Cardiac muscle cell (in vitro differentiated cells and primary cell): ENCODE data around the gene NR5A1. TPM values are rescaled to one million over a fixed set of nuclear protein-coding genes. Genes with fewer than 3 reads are reported as not detected.

ENCODE experiments used
- DNase-seq, 2 donors: peaks; one replicate each; pipeline versions ENCODE4 v3.0.0 to v3.0.0-alpha.2; 2010 to 2017; ENCODE audit warnings: low read depth in 1 of 2, low spot score in 1 of 2
- H3K27ac ChIP-seq: fragments of 200-600 bp; sonication (generic); 2 replicates; pipeline ENCODE4 v1.5.1; 2016
- H3K27me3 ChIP-seq: fragments of 200-600 bp; sonication (generic); 2 replicates; pipeline ENCODE4 v1.6.0; 2016; ENCODE audit warnings: control low read depth
- H3K36me3 ChIP-seq: fragments of 200-600 bp; sonication (generic); 2 replicates; pipeline ENCODE4 v1.5.1; 2016; ENCODE audit warnings: control low read depth
- H3K4me1 ChIP-seq: fragments of 200-600 bp; sonication (generic); 2 replicates; pipeline ENCODE4 v1.8.1; 2017; ENCODE audit warnings: low read depth, mild to moderate bottlenecking, mixed run types
- H3K4me3 ChIP-seq: fragments of 200-600 bp; sonication (generic); 2 replicates; pipeline ENCODE4 v1.5.1; 2016; ENCODE audit warnings: mild to moderate bottlenecking
- H3K9me3 ChIP-seq: fragments of 200-600 bp; sonication (generic); 2 replicates; pipeline ENCODE4 v1.5.1; 2017; ENCODE audit warnings: low read depth, mild to moderate bottlenecking, control low read depth
- polyA plus RNA-seq: library from polyadenylated mRNA; unstranded; fragments of >200 nt; fragmentation: Nextera tagmentation; extraction: Ambion mirVana; gene quantifications from 2 replicates; pipeline ENCODE4 v1.2.1, GENCODE V29; 2016
- total RNA-seq: library from RNA; depleted of rRNA; stranded (reverse); fragments of >200 nt; gene quantifications from 2 replicates; pipeline ENCODE4 v1.2.3, GENCODE V29; 2016
- TF ChIP-seq, protein P1 (sequence below): IDR thresholded peaks from 2 replicates; pipeline ENCODE4 v1.5.1; 2012; ENCODE audit warnings: low read depth, mild to moderate bottlenecking, low read length

NR5A1 gene
- total and polyA plus RNA-seq, 2 experiments from 2014 or later = 0.12 TPM; not detected in 1

DNA sequence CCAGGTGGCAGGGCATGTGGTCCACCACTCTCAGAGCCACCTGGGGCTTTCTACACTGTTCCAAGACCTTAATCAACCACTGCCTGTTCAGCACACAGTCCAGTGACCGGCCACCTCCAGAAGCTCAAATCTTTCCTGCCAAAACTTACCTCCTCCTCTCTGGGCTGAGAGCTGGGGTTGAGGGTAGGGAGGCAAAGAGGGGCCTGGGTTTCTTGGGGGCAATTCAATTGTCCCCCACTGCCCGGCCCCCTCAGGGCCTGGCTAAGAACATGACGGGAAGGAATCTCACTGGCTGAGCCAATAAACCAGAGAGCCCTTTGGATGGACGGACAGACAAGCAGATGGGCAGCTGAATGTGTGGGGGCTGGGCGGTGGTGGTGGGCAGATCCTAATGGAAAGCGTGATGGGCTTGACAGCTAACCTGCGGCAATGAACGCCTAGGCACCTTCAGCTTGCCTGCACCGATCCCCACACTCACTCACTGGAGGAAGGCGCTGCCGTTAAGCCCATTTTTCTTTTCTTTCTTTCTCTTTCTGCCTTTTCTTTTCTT, 5.4 kb downstream of the NR5A1 start:
- Histone ChIP-seq H3K27ac (no peak overlapping the region), H3K27me3 (peaks cover 70% of the 10 kb centered on the region), H3K4me3 (no peak overlapping the region), H3K9me3 (no peaks in the 10 kb centered on the region), H3K4me1 (no peaks in the 10 kb centered on the region), H3K36me3 (no peaks in the 10 kb centered on the region)
- no peak for DNase-seq
- TF ChIP-seq, protein P1, sequence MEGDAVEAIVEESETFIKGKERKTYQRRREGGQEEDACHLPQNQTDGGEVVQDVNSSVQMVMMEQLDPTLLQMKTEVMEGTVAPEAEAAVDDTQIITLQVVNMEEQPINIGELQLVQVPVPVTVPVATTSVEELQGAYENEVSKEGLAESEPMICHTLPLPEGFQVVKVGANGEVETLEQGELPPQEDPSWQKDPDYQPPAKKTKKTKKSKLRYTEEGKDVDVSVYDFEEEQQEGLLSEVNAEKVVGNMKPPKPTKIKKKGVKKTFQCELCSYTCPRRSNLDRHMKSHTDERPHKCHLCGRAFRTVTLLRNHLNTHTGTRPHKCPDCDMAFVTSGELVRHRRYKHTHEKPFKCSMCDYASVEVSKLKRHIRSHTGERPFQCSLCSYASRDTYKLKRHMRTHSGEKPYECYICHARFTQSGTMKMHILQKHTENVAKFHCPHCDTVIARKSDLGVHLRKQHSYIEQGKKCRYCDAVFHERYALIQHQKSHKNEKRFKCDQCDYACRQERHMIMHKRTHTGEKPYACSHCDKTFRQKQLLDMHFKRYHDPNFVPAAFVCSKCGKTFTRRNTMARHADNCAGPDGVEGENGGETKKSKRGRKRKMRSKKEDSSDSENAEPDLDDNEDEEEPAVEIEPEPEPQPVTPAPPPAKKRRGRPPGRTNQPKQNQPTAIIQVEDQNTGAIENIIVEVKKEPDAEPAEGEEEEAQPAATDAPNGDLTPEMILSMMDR = no peak

DNA sequence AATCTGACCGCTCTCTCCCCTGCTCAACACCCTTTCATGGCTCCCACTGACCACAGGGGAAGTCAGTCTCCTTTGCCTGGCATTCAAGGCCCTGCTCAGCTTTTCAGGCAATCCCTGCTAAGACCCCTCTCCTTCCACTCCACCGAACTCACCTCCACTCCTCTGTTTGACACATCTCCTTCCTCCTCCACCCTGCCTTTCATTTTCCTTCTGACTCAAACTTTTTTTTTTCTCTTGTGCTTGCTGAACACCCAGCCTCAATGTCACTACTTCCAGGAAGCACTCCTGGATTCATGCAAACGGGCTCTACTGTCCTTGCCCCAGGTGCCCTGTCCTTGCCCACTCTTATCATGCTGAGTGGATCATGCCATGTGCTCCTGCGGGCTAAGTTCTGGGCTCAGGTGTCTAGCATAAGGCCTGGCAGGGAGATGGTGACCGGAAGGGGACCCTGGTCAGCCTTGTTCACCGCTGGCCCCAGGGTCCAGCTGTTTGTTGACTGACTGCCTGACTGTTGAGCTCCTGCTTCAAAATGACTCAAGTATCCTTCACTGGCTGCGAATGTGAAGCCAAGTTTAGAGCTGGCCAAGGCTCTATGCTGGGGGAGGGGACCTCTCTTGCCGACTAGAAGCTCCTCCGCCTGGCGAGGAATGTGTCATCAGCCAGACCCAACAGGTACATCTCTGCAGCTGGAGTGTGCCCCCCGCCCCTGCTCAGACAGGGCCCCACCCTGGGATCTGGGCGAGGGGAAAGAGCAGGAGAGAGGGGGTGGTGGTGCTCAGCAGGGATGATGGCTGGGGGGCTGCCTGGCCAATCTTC, 6.2 kb downstream of the NR5A1 start:
- no peaks in the 10 kb centered on the region for H3K4me1 ChIP-seq
- H3K36me3 ChIP-seq = no peaks in the 10 kb centered on the region
- no peak for DNase-seq
- no peak overlapping the region for H3K27ac ChIP-seq
- TF ChIP-seq, protein P1 = no peak
- no peaks in the 10 kb centered on the region for H3K9me3 ChIP-seq
- H3K27me3 ChIP-seq = peaks cover 63% of the 10 kb centered on the region
- H3K4me3 ChIP-seq = no peak overlapping the region

DNA sequence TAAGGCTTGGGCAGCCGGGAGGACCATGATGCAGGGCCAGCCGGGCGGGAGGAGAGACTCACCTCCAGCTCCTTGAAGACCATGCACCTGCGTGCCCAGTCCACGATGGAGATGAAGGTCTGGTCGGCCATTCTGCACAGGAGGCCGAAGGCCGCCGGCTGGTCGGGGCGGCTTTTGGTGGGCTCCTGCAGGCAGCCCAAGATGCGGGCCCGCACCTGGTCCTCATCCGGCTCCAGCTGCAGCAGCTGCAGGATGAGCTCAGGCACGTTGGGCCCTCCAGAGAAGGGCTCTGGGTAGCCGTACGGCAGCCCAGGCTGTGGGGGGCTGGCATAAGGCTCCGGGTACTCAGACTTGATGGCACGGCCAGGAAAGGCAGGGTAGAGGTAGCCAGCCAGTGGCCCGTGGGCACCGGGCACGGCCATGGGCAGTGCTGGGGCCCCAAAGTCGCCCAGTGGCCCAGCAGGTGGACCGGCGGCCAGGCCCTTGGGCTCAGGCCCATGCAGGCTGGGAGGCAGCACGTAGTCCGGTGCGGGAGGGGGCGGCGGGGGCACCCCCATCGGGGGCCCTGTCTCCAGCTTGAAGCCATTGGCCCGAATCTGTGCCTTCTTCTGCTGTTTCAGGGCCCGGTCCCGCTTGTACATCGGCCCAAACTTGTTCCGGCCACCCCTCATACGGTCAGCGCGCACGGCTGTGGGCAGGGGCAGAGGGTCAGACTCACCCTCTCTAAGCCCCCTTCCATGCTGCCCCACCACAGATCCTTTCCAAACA, 7.0 kb downstream of the NR5A1 start:
- Histone ChIP-seq H3K36me3 (no peaks in the 10 kb centered on the region), H3K4me3 (no peak overlapping the region), H3K27ac (no peak overlapping the region), H3K27me3 (peaks cover 55% of the 10 kb centered on the region), H3K4me1 (no peaks in the 10 kb centered on the region), H3K9me3 (no peaks in the 10 kb centered on the region)
- TF ChIP-seq, protein P1 = no peak
- no peak for DNase-seq

DNA sequence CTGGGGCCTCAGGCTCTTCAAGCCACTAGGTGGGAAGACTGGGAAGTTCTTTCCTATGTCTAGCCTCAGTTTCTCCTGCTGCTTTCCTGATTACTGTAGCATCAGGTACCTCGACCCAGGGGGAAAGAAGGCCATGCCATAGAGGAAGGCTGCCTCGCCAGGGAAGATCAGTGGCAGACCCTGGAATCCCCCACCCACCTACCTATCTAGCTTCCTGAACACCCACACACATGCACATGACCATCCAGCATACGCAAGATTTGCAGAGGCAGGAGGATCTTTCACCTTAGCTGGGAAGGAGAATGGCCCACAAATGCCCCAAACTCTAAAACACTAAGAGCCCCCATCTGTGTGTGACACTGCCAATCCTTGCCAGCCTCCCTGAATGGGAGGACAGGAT, 8.0 kb downstream of the NR5A1 start:
- no peaks in the 10 kb centered on the region for H3K9me3 ChIP-seq
- TF ChIP-seq, protein P1 = no peak
- H3K27ac ChIP-seq = no peak overlapping the region
- H3K27me3 ChIP-seq = peaks cover 45% of the 10 kb centered on the region
- no peaks in the 10 kb centered on the region for H3K36me3 ChIP-seq
- no peak for DNase-seq
- H3K4me1 ChIP-seq = no peaks in the 10 kb centered on the region
- no peak overlapping the region for H3K4me3 ChIP-seq

- no peak overlapping the region for H3K27ac ChIP-seq
- DNase-seq = no peak
- H3K36me3 ChIP-seq = no peaks in the 10 kb centered on the region
- no peaks in the 10 kb centered on the region for H3K9me3 ChIP-seq
- H3K4me3 ChIP-seq = no peak overlapping the region
- TF ChIP-seq, protein P1 = no peak
- H3K27me3 ChIP-seq = peaks cover 39% of the 10 kb centered on the region
- H3K4me1 ChIP-seq = no peaks in the 10 kb centered on the region
These were observed 8.6 kb downstream of the NR5A1 start for GRCh38 chr9:124498499-124499146.
